ENCODE results near the gene INHBC.
"Not testable (repeated sequence)": the region's sequence is repeated elsewhere in the genome, so short reads cannot be mapped to it uniquely, and the experiment has no call there.

The INHBC gene, protein sequence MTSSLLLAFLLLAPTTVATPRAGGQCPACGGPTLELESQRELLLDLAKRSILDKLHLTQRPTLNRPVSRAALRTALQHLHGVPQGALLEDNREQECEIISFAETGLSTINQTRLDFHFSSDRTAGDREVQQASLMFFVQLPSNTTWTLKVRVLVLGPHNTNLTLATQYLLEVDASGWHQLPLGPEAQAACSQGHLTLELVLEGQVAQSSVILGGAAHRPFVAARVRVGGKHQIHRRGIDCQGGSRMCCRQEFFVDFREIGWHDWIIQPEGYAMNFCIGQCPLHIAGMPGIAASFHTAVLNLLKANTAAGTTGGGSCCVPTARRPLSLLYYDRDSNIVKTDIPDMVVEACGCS

DNA sequence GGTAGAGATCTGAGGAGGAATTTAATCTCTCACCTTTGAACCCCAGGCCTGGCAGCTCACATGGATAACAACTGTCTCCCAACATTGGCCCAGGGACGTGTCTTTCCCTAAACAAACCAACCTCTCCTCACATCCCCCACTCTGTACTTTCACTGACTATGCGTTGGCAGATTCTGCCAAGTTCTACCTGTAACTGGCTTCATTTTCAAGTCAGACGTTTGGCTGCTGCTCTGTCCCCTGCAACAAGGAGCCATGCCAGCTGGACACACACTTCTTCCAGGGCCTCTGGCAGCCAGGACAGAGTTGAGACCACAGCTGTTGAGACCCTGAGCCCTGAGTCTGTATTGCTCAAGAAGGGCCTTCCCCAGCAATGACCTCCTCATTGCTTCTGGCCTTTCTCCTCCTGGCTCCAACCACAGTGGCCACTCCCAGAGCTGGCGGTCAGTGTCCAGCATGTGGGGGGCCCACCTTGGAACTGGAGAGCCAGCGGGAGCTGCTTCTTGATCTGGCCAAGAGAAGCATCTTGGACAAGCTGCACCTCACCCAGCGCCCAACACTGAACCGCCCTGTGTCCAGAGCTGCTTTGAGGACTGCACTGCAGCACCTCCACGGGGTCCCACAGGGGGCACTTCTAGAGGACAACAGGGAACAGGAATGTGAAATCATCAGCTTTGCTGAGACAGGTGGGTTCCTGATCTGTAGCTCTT is at the start of gene INHBC:
TSS of gene INHBC (plus strand) at position 268 of the 707 bp plus-strand sequence. CDS start at position 371, 103 bp downstream.
- no peak for DNase-seq (ENCODE audit: low read depth in 1 of 2, low spot score in 1 of 2)

DNA sequence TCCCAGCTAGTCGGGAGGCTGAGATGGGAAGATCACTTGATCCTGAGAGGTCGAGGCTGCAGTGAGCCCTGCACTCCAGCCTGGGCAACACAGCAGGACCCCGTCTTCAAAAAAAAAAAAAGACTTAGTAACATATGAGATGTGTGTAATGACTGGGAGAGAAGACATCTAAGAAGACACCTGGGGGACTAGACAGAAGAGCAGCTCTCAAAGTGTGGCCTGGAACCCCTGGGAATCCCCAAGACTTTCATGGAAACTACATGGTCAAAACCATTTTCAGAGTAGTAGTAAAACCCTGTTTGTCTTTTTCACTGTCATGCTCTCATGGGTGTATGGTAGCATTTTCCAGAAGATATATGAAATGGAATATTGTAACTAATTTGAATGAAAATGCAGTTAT is 49.0 kb upstream of the INHBC start:
- no peak for DNase-seq (ENCODE audit: low read depth in 1 of 2, low spot score in 1 of 2)

DNA sequence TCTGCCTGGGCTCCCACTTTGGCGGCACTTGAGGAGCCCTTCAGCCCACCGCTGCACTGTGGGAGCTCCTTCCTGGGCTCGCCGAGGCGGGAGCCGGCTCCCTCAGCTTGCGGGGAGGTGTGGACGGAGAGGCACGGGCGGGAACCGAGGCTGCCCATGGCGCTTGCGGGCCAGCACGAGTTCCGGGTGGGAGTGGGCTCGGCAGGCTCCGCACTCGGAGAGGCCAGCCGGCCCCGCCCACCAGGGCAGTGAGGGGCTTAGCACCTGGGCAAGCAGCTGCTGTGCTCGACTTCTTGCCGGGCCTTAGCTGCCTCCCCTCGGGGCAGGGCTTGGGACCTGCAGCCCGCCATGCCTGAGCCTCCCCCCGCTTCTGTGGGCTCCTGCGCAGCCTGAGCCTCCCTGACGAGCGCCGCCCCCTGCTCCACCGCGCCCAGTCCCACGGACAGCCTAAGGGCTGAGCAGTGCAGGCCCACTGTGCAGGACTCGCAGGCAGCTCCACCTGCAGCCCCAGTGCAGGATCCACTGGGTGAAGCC is 48.3 kb upstream of the INHBC start:
- DNase-seq (ENCODE audit: low read depth in 1 of 2, low spot score in 1 of 2) = no peak

DNA sequence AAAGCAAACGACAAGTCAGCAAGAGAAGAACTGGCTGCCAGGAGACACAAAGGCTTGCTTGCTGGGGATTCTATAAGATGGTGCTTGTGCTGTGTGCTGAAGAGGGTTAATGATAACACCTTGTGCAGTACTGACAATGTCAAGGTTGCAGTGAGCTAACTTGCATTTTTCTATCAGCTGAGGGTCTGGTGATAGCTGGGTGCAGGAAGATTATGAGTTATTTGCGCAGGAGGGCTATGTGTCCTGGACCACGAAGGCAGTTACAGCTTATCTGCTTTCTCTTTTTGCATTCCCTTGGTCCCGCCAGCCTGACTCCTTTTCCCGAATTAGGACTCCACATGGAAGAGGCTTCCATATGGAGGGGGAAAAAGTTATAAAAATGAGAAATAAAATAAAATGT is 46.2 kb upstream of the INHBC start:
- no peak for DNase-seq (ENCODE audit: low read depth in 1 of 2, low spot score in 1 of 2)

DNA sequence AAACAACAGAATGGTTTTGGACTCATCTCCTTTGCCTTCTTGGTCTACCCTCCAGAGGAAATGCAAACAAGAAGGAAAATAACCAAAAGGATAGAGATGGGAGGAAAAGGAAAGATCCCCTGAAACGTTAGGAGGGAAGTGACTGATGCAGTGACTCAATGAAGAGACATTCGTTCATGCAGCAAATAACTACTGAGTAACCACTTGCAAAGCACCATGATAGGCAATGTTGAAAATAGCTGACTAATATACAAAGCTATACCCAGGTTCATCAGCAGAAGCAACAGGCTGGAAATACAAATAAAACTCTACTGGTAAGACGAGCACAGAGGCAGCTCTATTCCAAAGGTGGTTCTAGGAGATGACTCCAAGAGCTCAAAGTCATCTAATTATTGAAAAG is 45.6 kb upstream of the INHBC start:
- no peak for DNase-seq (ENCODE audit: low read depth in 1 of 2, low spot score in 1 of 2)

DNA sequence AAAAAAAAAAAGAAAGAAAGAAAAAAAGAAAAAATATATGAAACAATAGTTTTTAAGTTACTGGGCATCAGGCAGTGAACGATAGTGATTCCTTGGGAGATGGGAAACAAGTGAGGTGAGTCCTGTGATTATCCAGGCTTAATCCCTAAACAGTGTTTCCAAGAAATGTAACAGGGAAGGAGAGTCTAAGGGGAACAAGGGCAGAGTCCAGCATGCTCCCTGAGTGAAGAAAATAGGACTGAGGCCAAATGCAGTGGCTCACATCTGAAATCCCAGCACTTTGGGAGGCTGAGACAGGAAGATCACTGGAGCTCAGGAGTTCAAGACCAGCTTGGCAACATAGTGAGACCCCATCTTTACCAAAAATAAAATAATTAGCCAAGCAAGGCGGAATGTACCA is 44.4 kb upstream of the INHBC start:
- no peak for DNase-seq (ENCODE audit: low read depth in 1 of 2, low spot score in 1 of 2)

DNA sequence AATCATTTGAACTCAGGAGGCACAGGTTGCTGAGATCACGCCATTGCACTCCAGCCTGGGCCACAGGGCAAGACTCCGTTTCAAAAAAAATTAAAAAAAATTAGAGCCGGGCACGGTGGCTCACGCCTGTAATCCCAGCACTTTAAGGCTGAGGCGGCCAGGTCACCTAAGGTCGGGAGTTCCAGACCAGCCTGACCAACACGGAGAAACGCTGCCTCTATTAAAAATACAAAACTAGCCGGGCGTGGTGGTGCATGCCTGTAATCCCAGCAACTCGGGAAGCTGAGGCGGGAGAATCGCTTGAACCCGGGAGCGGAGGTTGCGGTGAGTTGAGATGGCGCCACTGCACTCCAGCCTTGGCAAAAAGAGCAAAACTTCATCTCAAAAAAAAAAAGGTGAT is 39.5 kb upstream of the INHBC start:
- DNase-seq (ENCODE audit: low read depth in 1 of 2, low spot score in 1 of 2) = no peak

DNA sequence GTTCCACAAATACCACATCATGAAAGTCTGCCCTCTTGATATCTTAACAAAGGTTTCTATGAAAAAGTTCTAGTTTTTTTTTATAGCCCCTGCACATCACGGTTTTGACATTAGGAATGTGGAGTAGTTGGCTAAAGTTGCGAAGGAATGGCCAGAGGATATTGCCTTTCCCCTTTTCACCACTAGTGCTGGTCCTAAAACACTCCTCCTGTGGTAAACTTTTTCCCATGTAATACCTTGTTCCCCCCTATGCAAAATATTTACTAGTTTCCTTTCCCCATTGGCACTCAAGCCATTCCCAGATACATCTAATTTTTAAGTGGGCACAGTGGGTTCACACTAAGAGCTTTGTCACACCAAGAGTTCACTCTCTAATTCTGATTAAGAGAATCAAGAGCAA is 37.1 kb upstream of the INHBC start:
- no peak for DNase-seq (ENCODE audit: low read depth in 1 of 2, low spot score in 1 of 2)

DNA sequence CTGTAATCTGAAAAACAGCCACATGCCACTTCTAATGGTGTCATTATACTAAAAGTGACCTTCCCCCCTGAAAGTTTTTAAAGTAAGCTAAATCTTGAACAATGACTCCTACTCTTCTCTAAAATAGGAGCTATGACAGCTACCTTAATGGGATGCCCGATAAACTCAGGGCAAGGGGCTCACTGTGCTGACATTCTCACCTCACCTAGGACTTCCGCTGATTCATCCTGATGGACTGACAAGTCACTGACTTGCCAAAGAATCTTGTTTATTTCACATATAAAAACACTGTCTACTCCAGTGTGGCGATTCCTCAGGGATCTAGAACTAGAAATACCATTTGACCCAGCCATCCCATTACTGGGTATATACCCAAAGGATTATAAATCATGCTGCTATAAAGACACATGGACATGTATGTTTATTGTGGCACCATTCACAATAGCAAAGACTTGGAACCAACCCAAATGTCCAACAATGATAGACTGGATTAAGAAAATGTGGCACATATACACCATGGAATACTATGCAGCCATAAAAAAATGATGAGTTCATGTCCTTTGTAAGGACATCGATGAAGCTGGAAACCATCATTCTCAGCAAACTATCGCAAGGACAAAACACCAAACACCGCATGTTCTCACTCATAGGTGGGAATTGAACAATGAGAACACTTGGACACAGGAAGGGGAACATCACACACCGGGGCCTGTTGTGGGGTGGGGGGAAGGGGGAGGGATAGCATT is 34.7 kb upstream of the INHBC start:
- not testable (repeated sequence) for DNase-seq (ENCODE audit: low read depth in 1 of 2, low spot score in 1 of 2)

DNA sequence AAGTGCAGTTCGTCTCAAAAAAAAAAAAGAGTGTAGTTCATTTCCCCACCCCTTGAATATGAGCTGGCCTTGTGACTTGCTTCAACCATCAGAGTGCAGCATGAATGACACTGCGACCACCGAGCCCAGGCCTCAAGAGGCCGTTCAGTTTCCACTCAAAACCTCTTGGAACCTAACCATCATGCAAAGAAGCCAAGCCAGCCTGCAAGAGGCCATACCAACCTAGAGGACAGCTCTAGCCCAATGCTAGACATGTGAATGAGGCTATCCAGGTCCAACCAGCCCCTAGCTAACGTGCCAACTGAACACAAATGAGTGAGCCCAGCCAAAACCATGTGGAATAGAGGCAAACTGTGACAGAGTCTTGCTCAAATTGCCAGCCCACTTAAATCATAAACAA is 33.4 kb upstream of the INHBC start:
- DNase-seq (ENCODE audit: low read depth in 1 of 2, low spot score in 1 of 2) = no peak

DNA sequence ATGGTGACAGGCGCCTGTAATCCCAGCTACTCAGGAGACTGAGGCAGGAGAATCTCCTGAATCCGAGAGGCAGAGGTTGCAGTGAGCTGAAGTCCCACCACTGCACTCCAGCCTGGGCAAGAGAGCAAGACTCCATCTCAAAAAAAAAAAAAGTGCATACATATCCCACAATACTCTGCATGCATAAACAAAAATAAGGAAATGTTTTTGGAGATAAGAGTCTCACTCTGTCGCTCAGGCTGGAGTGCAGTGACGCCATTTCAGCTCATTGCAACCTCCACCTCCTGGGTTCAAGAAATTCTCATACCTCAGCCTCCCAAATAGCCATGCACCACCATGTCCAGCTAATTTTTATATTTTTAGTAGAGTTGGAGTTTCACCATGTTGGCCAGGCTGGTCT is 32.4 kb upstream of the INHBC start:
- DNase-seq (ENCODE audit: low read depth in 1 of 2, low spot score in 1 of 2) = not testable (repeated sequence)

DNA sequence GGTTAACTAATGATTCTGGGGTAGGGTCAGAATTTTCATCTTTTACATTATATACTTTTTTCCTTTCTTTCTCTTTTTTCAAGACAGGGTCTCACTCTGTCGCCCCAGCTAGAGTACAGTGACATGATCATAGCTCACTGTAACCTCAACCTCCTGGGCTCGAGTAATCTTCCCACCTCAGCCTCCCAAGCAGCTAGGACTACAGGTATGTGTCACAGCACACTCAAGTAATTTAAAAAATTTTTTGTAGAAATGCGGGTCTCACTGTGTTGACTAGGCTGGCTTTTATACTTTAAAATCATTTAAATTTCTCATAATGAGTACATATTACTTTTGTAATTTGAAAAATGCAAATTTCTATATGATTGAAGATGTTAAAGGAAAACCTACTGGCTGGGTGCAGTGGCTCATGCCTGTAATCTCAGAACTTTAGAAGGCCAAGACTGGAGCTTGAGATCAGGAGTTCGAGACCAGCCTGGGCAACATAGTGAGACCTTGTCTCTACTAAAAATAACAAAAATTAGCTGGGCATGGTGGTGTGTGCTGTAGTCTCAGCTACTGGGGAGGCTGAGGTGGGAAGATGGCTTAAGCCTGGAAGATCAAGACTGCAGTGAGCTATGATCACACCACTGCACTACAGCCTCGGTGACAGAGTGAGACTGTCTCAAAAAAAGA is 29.5 kb upstream of the INHBC start:
- no peak for DNase-seq (ENCODE audit: low read depth in 1 of 2, low spot score in 1 of 2)

DNA sequence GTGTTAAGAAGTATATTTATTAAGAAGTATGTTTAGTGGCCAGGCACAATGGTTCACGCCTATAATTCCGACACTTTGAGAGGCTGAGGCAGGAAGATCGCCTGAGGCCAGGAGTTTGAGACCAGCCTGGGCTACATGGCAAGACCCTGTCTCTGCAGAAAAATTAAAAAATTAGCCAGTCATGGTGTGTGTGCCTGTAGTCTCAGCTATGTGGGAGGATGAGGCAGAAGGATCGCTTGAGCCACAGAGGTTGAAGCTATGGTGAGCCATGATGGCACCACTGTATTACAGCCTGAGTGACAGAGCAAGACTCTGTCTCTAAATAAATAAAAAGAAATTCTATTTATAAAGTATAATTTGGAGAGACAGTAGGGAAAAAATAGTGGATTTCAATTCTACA is 24.1 kb upstream of the INHBC start:
- DNase-seq (ENCODE audit: low read depth in 1 of 2, low spot score in 1 of 2) = no peak

DNA sequence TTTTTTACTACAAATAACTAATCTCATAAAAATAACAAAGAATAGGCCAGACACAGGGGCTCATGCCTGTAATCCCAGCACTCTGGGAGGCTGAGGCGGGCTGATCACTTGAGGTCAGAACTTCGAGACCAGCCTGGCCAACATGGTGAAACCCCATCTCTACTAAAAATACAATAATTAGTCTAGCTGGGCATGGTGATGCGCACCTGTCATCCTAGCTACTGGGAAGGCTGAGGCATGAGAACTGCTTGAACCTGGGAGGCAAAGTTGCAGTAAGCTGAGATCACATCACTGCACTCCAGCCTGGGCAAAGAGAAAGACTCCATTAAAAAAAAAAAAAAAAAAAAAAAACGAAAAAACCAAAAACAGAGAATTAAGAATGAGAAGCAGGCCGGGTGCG is 20.4 kb upstream of the INHBC start:
- not testable (repeated sequence) for DNase-seq (ENCODE audit: low read depth in 1 of 2, low spot score in 1 of 2)

DNA sequence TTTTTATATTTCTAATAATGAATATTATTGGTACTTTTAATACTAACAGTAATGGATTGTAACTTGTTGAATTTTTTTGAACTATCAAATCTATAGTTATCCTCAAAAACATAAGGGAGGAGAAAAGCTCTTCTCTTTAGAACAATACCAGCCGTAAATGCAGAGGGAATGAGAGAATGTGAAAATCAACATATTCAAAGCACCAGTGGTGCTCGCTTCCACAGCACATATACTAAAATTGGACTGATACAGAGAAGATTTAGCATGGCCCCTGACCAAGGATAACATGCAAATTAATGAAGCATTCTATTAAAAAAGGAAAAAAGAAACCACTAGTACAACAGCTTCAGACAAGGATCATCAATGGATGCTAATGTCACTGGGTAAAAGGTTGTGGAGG is 19.5 kb upstream of the INHBC start:
- DNase-seq (ENCODE audit: low read depth in 1 of 2, low spot score in 1 of 2) = no peak

DNA sequence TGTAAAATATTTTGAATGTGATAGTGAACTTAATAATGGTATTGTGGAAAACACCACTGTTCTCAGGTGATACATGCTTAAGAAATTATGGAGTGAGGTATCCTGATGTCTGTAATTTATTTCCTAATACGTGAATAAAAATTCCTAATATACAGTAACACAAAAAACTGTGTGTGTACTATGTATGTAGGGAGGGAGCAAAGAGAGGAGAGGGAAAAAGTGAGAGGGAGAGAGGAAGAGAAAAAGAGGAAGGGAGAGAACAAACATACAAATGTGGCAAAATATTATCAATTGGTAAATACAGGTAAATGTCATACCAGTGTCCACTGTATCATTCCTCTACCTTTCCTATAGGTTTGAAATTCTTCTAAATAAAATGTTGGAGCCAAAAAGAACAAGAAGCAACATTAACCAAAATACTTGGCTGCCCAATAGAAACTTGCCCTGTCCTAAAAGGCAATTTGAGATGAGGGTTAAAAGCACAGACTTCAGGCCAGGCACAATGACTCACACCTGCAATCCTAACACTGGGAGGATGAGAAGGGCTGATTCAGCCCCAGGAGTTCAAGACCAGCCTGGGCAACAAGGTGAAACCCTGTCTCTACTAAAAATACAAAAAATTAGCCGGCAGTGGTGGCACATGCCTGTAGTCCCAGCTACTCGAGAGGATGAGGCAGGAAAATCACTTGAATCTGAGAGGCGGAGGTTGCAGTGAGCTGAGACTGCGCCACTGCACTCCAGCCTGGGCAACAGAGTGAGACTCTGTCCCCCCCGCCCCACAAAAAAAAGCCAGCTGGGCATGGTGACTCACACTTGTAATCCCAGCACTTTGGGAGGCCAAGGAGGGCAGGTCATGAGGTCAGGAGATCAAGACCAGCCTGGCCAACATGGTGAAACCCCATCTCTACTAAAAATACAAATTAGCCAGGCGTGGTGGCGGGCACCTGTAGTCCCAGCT is 18.3 kb upstream of the INHBC start:
- no peak for DNase-seq (ENCODE audit: low read depth in 1 of 2, low spot score in 1 of 2)

DNA sequence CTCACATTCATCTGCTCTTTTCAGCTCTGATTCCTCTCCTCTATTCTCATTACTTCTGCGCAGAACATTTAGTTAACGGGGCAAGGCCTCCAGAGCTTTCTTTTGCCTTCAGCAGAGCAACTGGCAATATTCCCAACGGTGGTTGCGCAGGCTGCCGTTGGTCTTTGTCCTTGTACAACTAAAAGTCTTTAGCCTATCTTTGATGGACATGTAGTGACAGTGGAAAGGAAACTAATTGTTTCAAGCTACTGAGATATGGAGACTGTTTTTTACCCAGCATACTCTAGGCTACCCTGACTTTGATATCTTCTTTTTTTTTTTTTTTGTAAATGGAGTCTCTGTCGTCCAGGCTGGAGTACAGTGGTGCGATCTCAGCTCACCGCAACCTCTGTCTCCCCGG is 16.3 kb upstream of the INHBC start:
- DNase-seq (ENCODE audit: low read depth in 1 of 2, low spot score in 1 of 2) = no peak

DNA sequence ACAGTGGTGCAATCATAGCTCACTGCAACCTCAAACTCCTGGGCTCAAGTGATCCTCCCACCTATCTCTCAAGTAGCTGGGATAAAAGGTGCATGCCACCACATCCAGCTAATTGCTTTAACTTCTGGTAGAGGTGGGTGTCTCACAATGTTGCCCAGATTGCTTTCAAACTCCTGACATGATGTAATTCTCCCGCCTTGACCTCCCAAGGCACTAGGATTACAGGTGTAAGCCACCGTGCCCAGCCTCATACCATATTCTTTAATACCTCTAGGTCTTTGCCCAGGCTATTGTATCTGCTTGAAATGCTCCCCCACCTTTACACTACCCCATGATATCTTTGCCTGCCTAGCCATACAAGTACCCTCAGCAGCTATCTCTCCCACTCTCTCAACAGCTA is 15.1 kb upstream of the INHBC start:
- DNase-seq (ENCODE audit: low read depth in 1 of 2, low spot score in 1 of 2) = no peak

DNA sequence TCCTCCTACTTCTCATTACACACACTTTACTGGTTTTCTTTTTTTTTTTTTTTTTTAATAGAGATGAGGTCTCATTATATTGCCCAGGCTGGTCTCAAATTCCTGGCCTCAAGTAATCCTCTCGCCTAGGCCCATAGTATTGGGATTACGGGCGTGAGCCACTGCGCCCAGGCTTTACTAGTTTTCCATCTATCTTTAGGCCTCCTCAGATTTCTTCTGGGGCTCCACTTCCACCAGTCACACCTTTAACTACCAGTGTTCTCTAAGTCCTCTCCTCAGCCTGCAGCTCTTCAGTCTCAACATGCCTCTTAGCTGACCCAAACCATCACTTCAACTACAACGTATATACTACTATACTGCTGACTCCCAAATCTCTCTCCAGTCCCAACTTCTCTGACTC is 14.1 kb upstream of the INHBC start:
- DNase-seq (ENCODE audit: low read depth in 1 of 2, low spot score in 1 of 2) = no peak

DNA sequence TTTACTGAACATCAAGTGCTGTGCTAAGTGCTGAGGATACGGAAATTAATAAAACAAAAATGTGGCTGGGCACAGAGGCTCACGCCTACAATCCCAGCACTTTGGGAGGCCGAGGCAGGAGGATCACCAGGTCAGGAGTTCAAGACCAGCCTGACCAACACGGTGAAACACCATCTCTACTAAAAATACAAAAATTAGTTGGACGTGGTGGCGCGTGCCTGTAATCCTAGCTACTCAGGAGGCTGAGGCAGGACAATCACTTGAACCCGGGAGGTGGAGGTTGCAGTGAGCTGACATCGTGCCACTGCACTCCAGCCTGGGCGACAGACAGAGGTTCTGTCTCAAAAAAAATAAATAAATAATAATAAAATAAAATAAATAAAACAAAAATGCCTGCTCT is 7.6 kb upstream of the INHBC start:
- not testable (repeated sequence) for DNase-seq (ENCODE audit: low read depth in 1 of 2, low spot score in 1 of 2)

All from stimulated activated CD4-positive, alpha-beta T cell treated with anti-CD3 and anti-CD28 coated beads, Interleukin-15, amount 100 ng/mL, for 1 hour (primary cell).